Hypothalamus (tissue), 51 donors: ENCODE data around the gene COMMD9.

Experiments
- DNase-seq, 51 donors: peaks; one replicate each; lab custom pipeline; 2025; lab: John Stamatoyannopoulos, UW

The COMMD9 gene

DNA sequence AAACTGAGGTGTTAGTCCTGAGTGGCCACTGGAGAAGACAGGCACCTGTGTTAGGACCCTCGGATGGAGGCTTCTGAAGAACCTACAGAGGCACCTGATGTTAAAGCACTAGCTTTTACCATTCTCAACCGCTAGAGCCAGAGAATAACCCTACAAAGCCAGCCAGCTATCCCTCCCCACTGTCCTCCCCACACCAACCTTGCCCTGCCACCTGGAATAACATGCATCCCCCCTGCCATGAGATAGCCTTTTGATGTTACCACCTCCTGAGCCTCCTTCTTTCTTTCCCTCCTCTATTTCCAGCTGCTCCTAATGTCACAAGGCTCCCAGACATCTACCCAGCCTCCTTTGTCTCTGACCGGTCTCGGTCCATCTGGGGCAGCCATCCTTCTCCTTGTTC lies 28.1 kb downstream of the COMMD9 start:
- DNase-seq: no peak

DNA sequence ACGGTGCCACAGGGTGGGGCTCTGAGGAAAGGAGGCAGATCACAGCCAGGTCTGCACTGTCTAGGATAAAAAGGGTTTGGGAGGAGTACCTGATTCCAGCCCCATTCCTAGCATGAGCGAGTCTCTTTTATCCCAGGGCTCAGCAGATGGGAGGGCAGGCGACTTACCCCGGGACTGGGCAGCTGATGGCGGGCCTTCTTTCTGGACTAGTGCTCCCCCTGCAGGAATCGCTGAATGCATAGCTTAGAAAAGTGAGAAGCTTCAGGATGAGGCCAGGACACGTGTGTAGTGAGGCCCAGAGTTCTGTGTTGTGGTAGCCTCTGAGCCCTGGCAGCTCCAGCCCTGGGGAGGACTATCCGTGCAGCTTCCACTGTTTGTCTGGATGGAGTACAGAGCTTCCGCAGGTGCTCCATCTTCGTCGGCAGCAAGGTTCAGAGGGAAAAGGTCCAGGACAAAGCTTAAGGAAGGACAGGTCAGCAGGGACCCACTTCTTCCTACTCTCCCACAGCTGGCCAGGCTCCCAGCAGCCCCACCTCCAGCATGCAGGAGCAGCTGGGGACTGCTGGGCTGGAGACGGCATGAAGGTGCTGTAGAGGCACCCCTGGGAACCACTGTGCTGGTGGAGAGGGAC lies 30.4 kb downstream of the COMMD9 start:
- peak in 40 of 51 donors; percentile 16 to 75 (median 38) for DNase-seq

GRCh38 chr11:36257351-36257750 lies 31.9 kb downstream of the COMMD9 start:
- DNase-seq: peak in 1 of 51 donors; percentile 18

GRCh38 chr11:36254713-36255112 lies 34.5 kb downstream of the COMMD9 start:
- no peak for DNase-seq

GRCh38 chr11:36253238-36253637 lies 36.0 kb downstream of the COMMD9 start:
- DNase-seq: peak in 24 of 51 donors; percentile 12 to 58 (median 28)

GRCh38 chr11:36251823-36252222 lies 37.4 kb downstream of the COMMD9 start:
- peak in 9 of 51 donors; percentile 4 to 30 (median 18) for DNase-seq

GRCh38 chr11:36249246-36249645 lies 40.0 kb downstream of the COMMD9 start:
- no peak for DNase-seq

DNA sequence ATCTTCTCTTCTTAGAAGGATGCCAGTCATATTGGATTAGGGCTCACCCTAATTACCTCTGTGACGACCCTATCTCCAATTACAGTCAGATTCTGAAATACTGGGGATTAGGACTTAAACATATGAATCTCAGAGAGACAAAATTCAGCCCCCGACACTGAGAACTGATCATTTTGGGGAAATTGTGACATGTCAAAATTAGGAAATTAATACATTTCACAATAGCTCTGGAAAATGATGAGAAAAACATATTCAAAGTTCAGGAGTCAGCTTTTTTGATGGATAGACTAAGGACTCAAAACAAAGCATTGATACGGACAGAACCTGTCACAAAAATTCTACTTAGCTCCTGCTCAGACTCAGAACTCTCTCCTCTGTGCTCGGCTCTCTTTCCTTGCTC lies 40.8 kb downstream of the COMMD9 start:
- no peak for DNase-seq

GRCh38 chr11:36247493-36247892 lies 41.7 kb downstream of the COMMD9 start:
- DNase-seq: no peak

DNA sequence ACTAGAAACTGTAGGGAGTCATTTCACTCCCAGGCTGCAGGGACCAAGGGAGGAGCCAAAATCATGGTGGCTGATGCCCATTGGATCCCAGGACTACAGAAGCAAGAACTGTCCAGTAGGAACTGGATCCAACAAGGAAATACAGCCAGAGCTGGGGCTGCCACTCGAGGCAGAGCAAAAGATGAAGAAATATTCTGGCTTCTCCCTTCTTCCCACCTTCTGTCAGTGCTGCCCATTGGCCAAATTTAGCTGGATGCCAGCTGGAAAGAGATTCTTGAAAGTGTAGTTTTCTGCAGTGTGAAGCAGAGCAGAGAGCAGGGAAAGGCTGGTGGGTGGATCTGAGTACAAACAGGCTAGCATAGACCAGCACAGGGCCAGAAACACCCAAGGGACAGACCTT lies 45.6 kb downstream of the COMMD9 start:
- peak in 1 of 51 donors; percentile 13 for DNase-seq

DNA sequence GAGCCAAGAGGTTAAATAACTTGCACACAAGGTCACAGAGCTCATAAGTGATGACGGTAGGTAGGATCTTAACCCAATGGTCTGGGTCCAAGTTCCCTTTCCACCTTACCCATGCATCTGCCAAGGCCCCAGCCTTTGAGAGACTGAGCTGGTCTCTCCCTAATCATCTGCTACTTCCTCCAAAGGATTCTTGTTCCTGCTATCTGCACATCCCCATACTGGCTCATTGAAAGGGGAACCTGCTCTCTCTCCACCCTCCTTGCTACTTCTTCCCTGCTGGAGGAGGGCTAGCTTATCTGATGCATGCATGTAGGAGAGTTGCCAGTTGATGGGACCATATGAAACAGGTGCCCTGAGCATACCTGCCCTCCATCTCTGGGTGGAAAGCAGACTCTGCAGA lies 47.7 kb downstream of the COMMD9 start:
- no peak for DNase-seq

DNA sequence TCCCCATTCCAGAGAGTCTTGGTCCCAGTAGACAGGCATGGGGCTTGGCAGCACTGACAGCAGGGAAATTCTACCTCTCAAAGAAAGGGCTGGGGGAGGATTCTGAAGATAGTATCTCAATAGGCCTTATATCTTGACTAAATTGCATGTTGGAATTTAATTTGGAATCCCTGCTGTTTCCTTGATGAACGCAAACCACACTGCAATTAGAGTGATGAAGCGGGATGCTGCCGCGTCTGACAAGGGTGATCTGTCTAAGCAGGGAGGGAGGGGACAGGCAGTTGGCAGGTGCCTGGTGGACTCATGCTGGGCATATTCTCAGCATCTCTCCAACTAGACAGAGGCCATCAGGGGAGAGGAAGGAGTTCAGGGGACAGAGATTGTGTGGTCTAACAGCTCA lies 48.4 kb downstream of the COMMD9 start:
- DNase-seq: no peak

- no peak for DNase-seq
These were observed 49.1 kb downstream of the COMMD9 start for GRCh38 chr11:36240173-36240572.

- DNase-seq: peak in 10 of 51 donors; percentile 4 to 47 (median 21)
These were observed 49.6 kb downstream of the COMMD9 start for GRCh38 chr11:36239636-36240035.

DNA sequence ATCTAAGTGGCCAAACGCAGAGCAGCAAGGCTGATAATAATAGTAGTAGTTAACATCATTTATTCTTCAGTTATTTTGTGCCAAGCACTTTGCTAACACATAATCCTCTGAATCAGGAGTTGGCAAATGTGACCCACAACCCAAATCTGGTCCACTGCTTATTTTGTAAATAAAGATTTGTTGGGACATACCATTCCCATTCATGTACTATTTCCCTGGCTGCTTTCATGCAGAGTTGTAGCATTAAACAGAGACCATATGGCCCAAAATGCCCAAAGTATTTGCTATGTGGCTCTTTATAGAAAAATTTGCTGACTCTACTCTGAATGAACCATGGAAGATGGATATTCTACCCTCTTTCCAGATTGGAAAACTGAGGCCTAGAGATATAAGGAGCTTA lies 50.3 kb downstream of the COMMD9 start:
- DNase-seq: no peak

DNA sequence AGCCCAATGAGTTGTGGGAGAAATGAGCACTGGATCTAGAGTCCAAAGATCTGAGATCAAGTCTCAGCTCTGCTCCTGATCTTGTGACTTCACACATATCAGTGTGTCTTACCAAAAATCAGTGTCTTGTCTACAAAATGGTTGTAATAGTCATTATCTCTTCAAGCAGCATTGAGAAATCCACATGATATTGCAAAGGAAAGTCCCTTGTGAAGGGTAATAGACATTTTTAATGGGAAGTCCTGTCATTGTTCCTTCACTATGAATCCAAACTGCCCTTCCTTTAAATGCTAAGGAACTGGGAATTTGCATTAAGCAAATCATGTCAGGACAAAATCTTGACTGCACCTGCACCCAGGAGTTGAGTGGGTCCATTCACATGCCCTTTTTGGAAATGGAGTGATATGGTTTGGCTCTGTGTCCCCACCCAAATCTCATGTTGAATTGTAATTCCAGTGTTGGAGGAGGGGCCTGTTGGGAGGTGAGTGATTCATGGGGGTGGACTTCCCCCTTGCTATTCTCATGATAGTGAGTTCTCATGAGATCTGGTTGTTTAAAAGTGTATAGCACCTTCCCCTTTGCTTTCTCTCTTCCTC lies 51.1 kb downstream of the COMMD9 start:
- no peak for DNase-seq

- DNase-seq: no peak
These were observed 51.8 kb downstream of the COMMD9 start for GRCh38 chr11:36237391-36237790.

- no peak for DNase-seq
These were observed 53.5 kb downstream of the COMMD9 start for GRCh38 chr11:36235750-36236149.

DNA sequence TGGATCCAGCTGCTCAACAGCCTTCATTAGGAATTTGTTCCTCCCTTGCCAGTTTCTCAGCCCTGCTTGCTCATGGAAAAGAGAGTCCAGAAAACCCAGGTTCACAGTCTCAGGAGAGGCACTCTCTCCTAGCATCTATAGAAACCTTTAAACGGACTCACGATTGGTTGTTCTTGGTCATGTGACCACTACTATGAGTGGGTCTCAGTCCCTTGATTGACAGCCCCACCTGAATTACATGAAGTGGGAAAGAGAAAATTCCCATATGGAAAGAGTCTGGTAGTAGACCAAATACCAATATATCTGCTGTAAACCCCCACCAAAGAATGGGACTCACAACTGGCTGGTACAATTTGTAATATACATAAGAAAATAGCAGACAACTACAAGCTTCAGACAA lies 54.4 kb downstream of the COMMD9 start:
- no peak for DNase-seq

GRCh38 chr11:36233204-36233603 lies 56.0 kb downstream of the COMMD9 start:
- no peak for DNase-seq

- peak in 1 of 51 donors; percentile 37 for DNase-seq
These were observed 58.2 kb downstream of the COMMD9 start for GRCh38 chr11:36230779-36231699.
